ENCODE measurements around the gene SEMA4A.

DNA sequence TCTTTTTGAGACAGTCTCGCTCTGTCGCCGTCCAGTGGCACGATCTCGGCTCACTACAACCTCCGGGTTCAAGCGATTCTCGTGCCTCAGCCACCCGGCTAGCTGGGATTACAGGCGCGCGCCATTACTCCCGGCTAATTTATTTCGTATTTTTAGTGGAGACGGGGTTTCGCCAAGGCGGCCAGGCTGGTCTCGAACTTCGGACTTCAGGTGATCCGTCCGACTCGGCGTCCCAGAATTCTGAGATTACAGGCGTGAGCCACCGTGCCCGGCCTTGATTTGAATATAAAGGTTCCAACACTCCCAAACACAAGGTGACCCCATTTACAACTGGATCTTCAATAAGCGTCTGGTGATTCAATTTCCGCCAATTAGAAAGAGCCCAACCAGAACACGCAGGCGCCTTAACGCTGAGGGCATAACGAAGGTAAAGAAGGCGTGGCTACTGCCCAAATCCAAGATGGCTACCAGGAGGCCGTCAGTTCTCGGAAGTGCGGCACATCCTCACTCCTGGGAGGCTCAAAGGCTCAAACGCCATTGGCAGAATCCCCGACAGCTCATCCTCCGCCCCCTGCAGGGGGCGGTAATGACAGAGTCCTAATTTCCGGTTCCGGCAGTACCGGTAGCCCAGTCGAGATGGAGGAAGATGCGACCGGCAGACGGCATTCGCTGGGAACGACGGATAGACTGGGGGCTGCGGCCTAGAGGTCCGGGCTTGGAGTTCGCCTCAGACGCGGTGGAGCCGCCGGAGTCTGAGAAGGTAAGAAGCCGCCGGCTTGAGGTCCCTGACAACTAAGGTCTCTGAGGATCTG lies 40.3 kb downstream of the SEMA4A start, which contains the start of gene SLC25A44:
- TF ChIP-seq, protein P1, sequence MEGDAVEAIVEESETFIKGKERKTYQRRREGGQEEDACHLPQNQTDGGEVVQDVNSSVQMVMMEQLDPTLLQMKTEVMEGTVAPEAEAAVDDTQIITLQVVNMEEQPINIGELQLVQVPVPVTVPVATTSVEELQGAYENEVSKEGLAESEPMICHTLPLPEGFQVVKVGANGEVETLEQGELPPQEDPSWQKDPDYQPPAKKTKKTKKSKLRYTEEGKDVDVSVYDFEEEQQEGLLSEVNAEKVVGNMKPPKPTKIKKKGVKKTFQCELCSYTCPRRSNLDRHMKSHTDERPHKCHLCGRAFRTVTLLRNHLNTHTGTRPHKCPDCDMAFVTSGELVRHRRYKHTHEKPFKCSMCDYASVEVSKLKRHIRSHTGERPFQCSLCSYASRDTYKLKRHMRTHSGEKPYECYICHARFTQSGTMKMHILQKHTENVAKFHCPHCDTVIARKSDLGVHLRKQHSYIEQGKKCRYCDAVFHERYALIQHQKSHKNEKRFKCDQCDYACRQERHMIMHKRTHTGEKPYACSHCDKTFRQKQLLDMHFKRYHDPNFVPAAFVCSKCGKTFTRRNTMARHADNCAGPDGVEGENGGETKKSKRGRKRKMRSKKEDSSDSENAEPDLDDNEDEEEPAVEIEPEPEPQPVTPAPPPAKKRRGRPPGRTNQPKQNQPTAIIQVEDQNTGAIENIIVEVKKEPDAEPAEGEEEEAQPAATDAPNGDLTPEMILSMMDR (IDR thresholded peaks at IDR 0.05; ENCODE audit: low read depth, low read length, poor library complexity, severe bottlenecking) = peak; percentile 42
- TF ChIP-seq EZH2phosphoT487 (IDR thresholded peaks at IDR 0.05; ENCODE audit: borderline replicate concordance, low read length) = no peak

Data from DOHH2 (cell line).